HepG2 (cell line): ENCODE data around the gene KLF13. TPM values are rescaled to one million over a fixed set of nuclear protein-coding genes. Genes with fewer than 3 reads are reported as not detected.

ENCODE experiments used
- ATAC-seq: fragments of 200-7000 bp; cut with Tn5 transposase; 3 replicates; pipeline ENCODE4 v1.9.1; 2020; ENCODE audit warnings: mild to moderate bottlenecking, moderate library complexity
- Bru-seq: library from RNA; stranded (reverse); fragments of 400-500 nt; gene quantifications from one replicate; lab custom pipeline; 2021; lab: Mats Ljungman, UMichigan
- BruChase-seq, 2 experiments: library from RNA; stranded (reverse); fragments of 400-500 nt; gene quantifications; one replicate each; lab custom pipeline; 2021; lab: Mats Ljungman, UMichigan
- BruUV-seq: library from RNA; stranded (reverse); fragments of 400-500 nt; replicated peaks from 2 replicates; lab custom pipeline; 2021; lab: Mats Ljungman, UMichigan
- CTCF ChIA-PET: fragments of 300-600 bp; formaldehyde crosslinking; extraction: SDS; loops from one replicate; lab custom pipeline; 2021; ENCODE audit warnings: low total read pairs, inconsistent platforms, low intra/inter-chr PET ratio; lab: Yijun Ruan, JAX
- POLR2A ChIA-PET: fragments of 350-600 bp; sonication (Branson Sonifier 250); formaldehyde crosslinking; loops from one replicate; lab custom pipeline; 2020; ENCODE audit warnings: antibody characterized with exemption, inconsistent platforms; lab: Yijun Ruan, JAX
- DNase-seq: peaks from one replicate; pipeline ENCODE4 v3.0.0-alpha.2; 2015; ENCODE audit warnings: low spot score
- FAIRE-seq: peaks from 3 replicates; lab custom pipeline; 2011; peaks lifted over from hg19 to GRCh38; lab: Jason Lieb, UNC
- H2AFZ ChIP-seq: one replicate; pipeline ENCODE4 v1.6.1; 2011; ENCODE audit warnings: low read length, inconsistent platforms
- H3K27ac ChIP-seq: fragments of 300-600 bp; 3 replicates; pipeline ENCODE4 v1.8.0; 2011; ENCODE audit warnings: mixed run types, mild to moderate bottlenecking, mixed read lengths, low read length, inconsistent platforms; ENCODE audit not compliant: insufficient read depth; ENCODE audit errors: extremely low read length
- H3K27me3 ChIP-seq, 2 experiments: fragments of 200-600 bp in 1 of 2; 2 replicates in 1 of 2; 3 replicates in 1 of 2; pipeline versions ENCODE4 v1.6.0 to v1.8.0; 2011; ENCODE audit warnings: low read length in 2 of 2, mild to moderate bottlenecking in 2 of 2, moderate library complexity in 2 of 2, inconsistent platforms in 1 of 2; ENCODE audit not compliant: insufficient read depth in 2 of 2, control insufficient read depth in 1 of 2
- H3K36me3 ChIP-seq, 2 experiments: fragments of 200-600 bp in 1 of 2; replicated peaks in 1 of 2; 2 replicates in 1 of 2; 3 replicates in 1 of 2; pipeline versions ENCODE4 v1.5.1 to v1.8.0; 2011; ENCODE audit warnings: low read length in 2 of 2, inconsistent platforms in 1 of 2; ENCODE audit not compliant: insufficient read depth in 2 of 2, control insufficient read depth in 1 of 2
- H3K4me1 ChIP-seq: 2 replicates; pipeline ENCODE4 v1.5.1; 2012; ENCODE audit warnings: low read length, inconsistent platforms; ENCODE audit not compliant: insufficient read depth
- H3K4me2 ChIP-seq: 2 replicates; pipeline ENCODE4 v1.6.0; 2011; ENCODE audit warnings: low read depth, low read length, inconsistent platforms
- H3K4me3 ChIP-seq, 3 experiments: fragments of 200-600 bp in 1 of 3; sonication (generic), shearing (Covaris generic) in 1 of 3; replicated peaks in 1 of 3; 2 replicates each; pipeline ENCODE4 v1.5.1; 2011 to 2016; ENCODE audit warnings: low read length in 3 of 3, inconsistent platforms in 2 of 3, low read depth in 2 of 3, mild to moderate bottlenecking in 2 of 3, control low read depth in 1 of 3, mixed read lengths in 1 of 3; ENCODE audit not compliant: insufficient read depth in 1 of 3
- H3K79me2 ChIP-seq: one replicate; pipeline ENCODE4 v1.6.1; 2011; ENCODE audit warnings: low read length, inconsistent platforms; ENCODE audit not compliant: insufficient read depth
- H3K9ac ChIP-seq: 2 replicates; pipeline ENCODE4 v1.6.0; 2011; ENCODE audit warnings: mild to moderate bottlenecking, low read depth, low read length, inconsistent platforms; ENCODE audit not compliant: insufficient read depth
- H3K9me3 ChIP-seq: 2 replicates; pipeline ENCODE4 v1.5.1; 2012; ENCODE audit warnings: mild to moderate bottlenecking, low read length
- H4K20me1 ChIP-seq: 2 replicates; pipeline ENCODE4 v1.6.0; 2011; ENCODE audit warnings: inconsistent platforms, mild to moderate bottlenecking, low read length, moderate library complexity; ENCODE audit not compliant: insufficient read depth
- GABPB1 ChIP-seq: IDR thresholded peaks from 2 replicates; pipeline ENCODE4 v1.6.1; 2016; ENCODE audit warnings: mild to moderate bottlenecking, missing genetic modification reagents, moderate library complexity, missing compliant biosample characterization
- KDM2A ChIP-seq: sonication (generic); formaldehyde crosslinking; IDR thresholded peaks from 2 replicates; pipeline ENCODE4 v1.4.0; 2020; ENCODE audit warnings: low read depth, missing genetic modification reagents, borderline replicate concordance
- KLF9 ChIP-seq: IDR thresholded peaks from 2 replicates; pipeline ENCODE4 v1.6.1; 2016; ENCODE audit warnings: low read depth
- NR2C2 ChIP-seq: sonication (generic); formaldehyde crosslinking; IDR thresholded peaks from 2 replicates; pipeline ENCODE4 v1.4.0; 2020; ENCODE audit warnings: missing genetic modification reagents, mild to moderate bottlenecking, moderate library complexity, borderline replicate concordance
- PCBP2 ChIP-seq: fragments of 200-400 bp; formaldehyde crosslinking; optimal IDR thresholded peaks from 2 replicates; pipeline ENCODE3; 2018; ENCODE audit warnings: low read length, low read depth; ENCODE audit not compliant: poor library complexity, severe bottlenecking
- PHF21A ChIP-seq: sonication (generic); formaldehyde crosslinking; IDR thresholded peaks from 2 replicates; pipeline ENCODE4 v1.5.0; 2020; ENCODE audit warnings: mild to moderate bottlenecking, missing genetic modification reagents
- SMAD9 ChIP-seq: sonication (generic); formaldehyde crosslinking; IDR thresholded peaks from 2 replicates; pipeline ENCODE4 v1.5.1; 2020; ENCODE audit warnings: mild to moderate bottlenecking, missing genetic modification reagents
- SOX13 ChIP-seq, 3 experiments: fragments of 450-650 bp in 1 of 3; sonication (generic) in 1 of 3; formaldehyde crosslinking in 1 of 3; IDR thresholded peaks in 2 of 3; conservative IDR thresholded peaks in 1 of 3; 2 replicates each; pipeline versions ENCODE4 v1.5.0 to v1.6.1; 2016 to 2020; ENCODE audit warnings: antibody characterized with exemption in 1 of 3, mild to moderate bottlenecking in 1 of 3, missing compliant biosample characterization in 1 of 3, missing genetic modification reagents in 1 of 3, moderate library complexity in 1 of 3
- TEAD3 ChIP-seq: optimal IDR thresholded peaks from 2 replicates; pipeline ENCODE3; 2016; ENCODE audit warnings: borderline replicate concordance
- ZBTB44 ChIP-seq: sonication (generic); formaldehyde crosslinking; IDR thresholded peaks from 2 replicates; pipeline ENCODE4 v1.4.0; 2020; ENCODE audit warnings: missing genetic modification reagents
- ZNF546 ChIP-seq: sonication (generic); formaldehyde crosslinking; conservative IDR thresholded peaks from 2 replicates; pipeline ENCODE4 v1.8.1; 2023; ENCODE audit warnings: mild to moderate bottlenecking, missing genetic modification reagents
- ZNF607 ChIP-seq: sonication (generic); formaldehyde crosslinking; IDR thresholded peaks from 2 replicates; pipeline ENCODE4 v1.5.1; 2020; ENCODE audit warnings: missing genetic modification reagents, mild to moderate bottlenecking, borderline replicate concordance
- ZNF841 ChIP-seq: sonication (generic); formaldehyde crosslinking; IDR thresholded peaks from 2 replicates; pipeline ENCODE4 v1.8.1; 2023; ENCODE audit warnings: missing genetic modification reagents, borderline replicate concordance
- ZSCAN20 ChIP-seq: sonication (generic); formaldehyde crosslinking; IDR thresholded peaks from 2 replicates; pipeline ENCODE4 v1.4.0; 2020; ENCODE audit warnings: missing genetic modification reagents, mild to moderate bottlenecking, borderline replicate concordance
- whole genome bisulfite sequencing: methylation state at CpG from one replicate; pipeline ENCODE4 v1.1.6; 2017; ENCODE audit warnings: low lambda C conversion rate; 5-methylcytosine and 5-hydroxymethylcytosine counted together
- in situ Hi-C: cut with HindIII; loops from 2 replicates; pipeline ENCODE4 v1.10.0; 2017; ENCODE audit warnings: low pct_unique_long_range_greater_than_20kb; ENCODE audit not compliant: extremely low pct_ligation_motif_present
- intact Hi-C: fragments of 100-400 bp; cut with micrococcal nuclease; formaldehyde crosslinking; loops from one replicate; pipeline ENCODE4 v1.10.0; 2022; ENCODE audit not compliant: unreplicated experiment
- long read RNA-seq, 2 experiments: library from RNA in 1 of 2; library from polyadenylated mRNA in 1 of 2; stranded (forward) in 1 of 2; unstranded in 1 of 2; transcript quantifications; one replicate each; pipeline ENCODE4 v2.0.0, GENCODE V29; 2019 to 2022
- polyA minus RNA-seq, 3 experiments: library from RNA; depleted of rRNA, polyadenylated mRNA; stranded (reverse); fragments of >200 nt; gene quantifications; 2 replicates each; pipeline ENCODE4 v1.2.3, GENCODE V29; 2011; ENCODE audit warnings: low replicate concordance in 1 of 3
- polyA plus RNA-seq, 8 experiments: library from polyadenylated mRNA; depleted of rRNA in 3 of 8; stranded (reverse) in 7 of 8; unstranded in 1 of 8; fragments of >200 nt; fragmentation: Illumina TruSeq in 4 of 8; extraction: Trizol in 4 of 8; gene quantifications; 2 replicates each; pipeline versions ENCODE4 v1.2.1 to v1.2.3, GENCODE V29; 2011 to 2016; ENCODE audit warnings: low read depth in 4 of 8, missing spikeins in 1 of 8, mixed read lengths in 1 of 8; ENCODE audit not compliant: insufficient read depth in 1 of 8
- total RNA-seq, 5 experiments: library from RNA; depleted of rRNA; stranded (reverse); fragments of >200 nt; fragmentation: Illumina TruSeq; extraction: Trizol; gene quantifications; 2 replicates each; pipeline ENCODE4 v1.2.3, GENCODE V29; 2016; ENCODE audit warnings: low read depth in 1 of 5
- TF ChIP-seq, protein P1 (sequence below): sonication (generic); formaldehyde crosslinking; IDR thresholded peaks from 2 replicates; pipeline ENCODE4 v1.4.0; 2020; ENCODE audit warnings: missing genetic modification reagents

KLF13 gene
- total RNA-seq (2016; rRNA removed; fragmentation: Illumina TruSeq; extraction: Trizol) (25.1 and 27.8 TPM in 2 replicates), polyA plus RNA-seq (2011; rRNA removed) (16.8 and 18.8 TPM in 2 replicates), polyA minus RNA-seq (2011; rRNA and poly(A)+ RNA removed; ENCODE audit: low replicate concordance) (23.8 and 65.8 TPM in 2 replicates), Bru-seq, nascent RNA (percentile 69 among the genes with signal in this experiment), BruChase-seq, experiment 1, labeled RNA remaining after a 6-hour chase (percentile 82 among the genes with signal in this experiment), BruChase-seq, experiment 2, labeled RNA remaining after a 2-hour chase (percentile 79 among the genes with signal in this experiment)
- total RNA-seq (2016; cell fraction: cytosol; rRNA removed; fragmentation: Illumina TruSeq; extraction: Trizol; ENCODE audit: low read depth) = 1.4 and 2.8 TPM in 2 replicates
- 21.2 and 24.1 TPM in 2 replicates for total RNA-seq (2016; cell fraction: insoluble cytoplasmic fraction; rRNA removed; fragmentation: Illumina TruSeq; extraction: Trizol)
- total RNA-seq (2016; cell fraction: membrane; rRNA removed; fragmentation: Illumina TruSeq; extraction: Trizol) = 6.8 and 8.3 TPM in 2 replicates
- 13.1 and 18.9 TPM in 2 replicates for total RNA-seq (2016; cell fraction: nucleus; rRNA removed; fragmentation: Illumina TruSeq; extraction: Trizol)
- polyA plus RNA-seq (2011; cell fraction: cytosol; rRNA removed) = 9.1 and 11.1 TPM in 2 replicates
- 12.3 and 14.2 TPM in 2 replicates for polyA plus RNA-seq (2011; cell fraction: nucleus; rRNA removed)
- 22.0 and 24.4 TPM in 2 replicates for polyA plus RNA-seq (2012)
- 1.1 and 2.1 TPM in 2 replicates for polyA plus RNA-seq (2016; cell fraction: cytosol; fragmentation: Illumina TruSeq; extraction: Trizol; ENCODE audit: low read depth)
- 31.2 and 34.3 TPM in 2 replicates for polyA plus RNA-seq (2016; cell fraction: insoluble cytoplasmic fraction; fragmentation: Illumina TruSeq; extraction: Trizol; ENCODE audit: low read depth)
- polyA plus RNA-seq (2016; cell fraction: membrane; fragmentation: Illumina TruSeq; extraction: Trizol; ENCODE audit: low read depth) = 5.5 and 7.5 TPM in 2 replicates
- polyA plus RNA-seq (2016; cell fraction: nucleus; fragmentation: Illumina TruSeq; extraction: Trizol; ENCODE audit: insufficient read depth, low read depth) = 30.0 and 34.4 TPM in 2 replicates
- 12.2 and 13.9 TPM in 2 replicates for polyA minus RNA-seq (2011; cell fraction: cytosol; rRNA and poly(A)+ RNA removed)
- polyA minus RNA-seq (2011; cell fraction: nucleus; rRNA and poly(A)+ RNA removed) = 6.3 and 8.8 TPM in 2 replicates
- long read RNA-seq, experiment 1, partial matches to known transcripts = 0 of 2 reads
- long read RNA-seq, experiment 1, other reads (novel, unspliced or antisense) = 2 of 2 reads
- long read RNA-seq, experiment 2, full-length matches to known transcripts = 10 of 61 reads
- long read RNA-seq, experiment 2, partial matches to known transcripts = 0 of 61 reads
- long read RNA-seq, experiment 2, other reads (novel, unspliced or antisense) = 51 of 61 reads

DNA sequence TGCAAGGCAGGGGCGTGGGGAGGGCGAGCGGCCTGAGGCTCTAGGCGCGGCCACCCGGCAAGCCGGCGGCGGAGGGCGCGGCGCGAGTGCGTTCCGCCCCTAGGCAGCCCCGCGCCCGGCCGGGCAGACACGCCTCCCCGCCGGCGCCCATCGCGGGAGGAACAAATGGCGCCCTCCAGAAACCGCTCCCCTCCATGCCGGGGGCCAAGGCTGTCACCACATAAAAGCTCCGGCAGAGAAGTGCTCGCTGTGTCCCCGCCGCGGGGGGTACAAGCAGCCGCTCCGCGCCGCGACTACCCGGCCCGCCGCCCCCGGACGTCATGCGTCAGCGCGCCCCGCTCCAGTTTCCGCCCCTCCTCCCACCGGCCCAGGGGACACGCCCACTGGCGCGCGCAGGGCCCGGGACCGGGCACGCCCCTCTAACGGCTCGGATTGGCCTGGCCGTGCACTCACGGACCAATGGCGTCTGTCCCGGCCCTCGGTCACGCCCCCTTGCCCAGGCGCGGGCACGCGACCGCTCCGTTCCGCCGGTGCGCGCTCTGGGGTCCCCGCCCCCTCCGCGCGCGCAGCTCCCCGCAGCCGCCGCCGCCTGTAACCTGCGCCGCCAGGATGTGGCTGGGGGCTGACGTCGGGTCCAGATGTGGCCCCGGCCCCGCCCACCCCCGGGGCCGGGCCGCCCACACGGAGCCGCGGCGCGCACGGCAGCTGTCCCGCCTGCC, at the start of gene KLF13:
Gene KLF13 (plus strand): TSS at position 680 of the 719 bp plus-strand sequence. CDS start 378 bp downstream, outside the sequence.
- H3K36me3 ChIP-seq = no peaks in the 10 kb centered on the region
- ATAC-seq (peak; percentile 83), DNase-seq (peak; percentile 89), FAIRE-seq (peak; percentile 61)
- no TSS peak for BruUV-seq
- no peaks in the 10 kb centered on the region for H3K9me3 ChIP-seq
- H4K20me1 ChIP-seq = peaks cover 20% of the 10 kb centered on the region
- intact Hi-C loops (loop anchor here (1.0 to 10.0 kb wide), 3 partner anchors 30 to 108 kb away; no protein-coding TSS in a partner anchor), in situ Hi-C loops (no loop called here)
- H3K27ac ChIP-seq = peak within 1 kb of the TSS; percentile 82
- peak within 1 kb of the TSS; percentile 82 for H3K9ac ChIP-seq
- H2AFZ ChIP-seq = no peak within 1 kb of the TSS
- peak within 1 kb of the TSS; percentile 84 for H3K4me2 ChIP-seq
- WGBS = no CpG with 5 or more reads among the region's 99 CpGs
- H3K27me3 ChIP-seq = peaks cover 0 to 3% of the 10 kb centered on the region in 2 experiments; a peak in 1 of 5 replicates
- ChIA-PET CTCF (no interaction called here), POLR2A (interaction anchor here (0.6 to 4.6 kb wide), 10 partner anchors 23 to 313 kb away, joined by 3 to 26 read pairs (median 4); no protein-coding TSS in a partner anchor)
- H3K79me2 ChIP-seq = peaks cover 31% of the 10 kb centered on the region
- peak within 1 kb of the TSS; percentile 79 to 90 (median 89) for H3K4me3 ChIP-seq
- peaks cover 48% of the 10 kb centered on the region for H3K4me1 ChIP-seq
- TF ChIP-seq ZNF546 (CRISPR knock-in tag) (peak; percentile 65; the same call in 1 of the 2 replicates), KLF9 (CRISPR knock-in tag) (peak; percentile 48; the same call in 1 of the 2 replicates), ZNF607 (no peak), ZSCAN20 (CRISPR knock-in tag) (0 out of 2 replicates have a peak, but pooled peaks have one; percentile 22), ZNF841 (CRISPR knock-in tag) (no peak), SMAD9 (CRISPR knock-in tag) (no peak), PHF21A (CRISPR knock-in tag) (peak; percentile 46), NR2C2 (CRISPR knock-in tag) (0 out of 2 replicates have a peak, but pooled peaks have one; percentile 13), SOX13 (IDR thresholded peaks at IDR 0.05) (no peak), SOX13 (CRISPR knock-in tag; conservative IDR thresholded peaks at IDR 0.05 in 1 of 2, IDR thresholded peaks at IDR 0.05 in 1 of 2) (0 out of 4 replicates have a peak, but pooled peaks of 1 of the 2 experiments have one; percentile 4), PCBP2 (no peak), KDM2A (CRISPR knock-in tag) (peak; percentile 53; the same call in 1 of the 2 replicates), GABPB1 (CRISPR knock-in tag) (peak; percentile 89), ZBTB44 (no peak), TEAD3 (CRISPR knock-in tag) (peak; percentile 23)
- TF ChIP-seq, protein P1, sequence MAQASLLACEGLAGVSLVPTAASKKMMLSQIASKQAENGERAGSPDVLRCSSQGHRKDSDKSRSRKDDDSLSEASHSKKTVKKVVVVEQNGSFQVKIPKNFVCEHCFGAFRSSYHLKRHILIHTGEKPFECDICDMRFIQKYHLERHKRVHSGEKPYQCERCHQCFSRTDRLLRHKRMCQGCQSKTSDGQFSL (CRISPR knock-in tag) = 0 out of 2 replicates have a peak, but pooled peaks have one; percentile 15
